Thyroid gland (tissue), 4 donors: Measurements from ENCODE around the gene SPEG. TPM values are rescaled to one million over a fixed set of nuclear protein-coding genes. Genes with fewer than 3 reads are reported as not detected.

Experiments used
- DNase-seq, 2 donors: peaks; one replicate each; pipeline ENCODE4 v3.0.0-alpha.2; 2019
- H3K27ac ChIP-seq, 3 donors: fragments of 200-600 bp; sonication (generic); 1 replicate in 2 of 3; 2 replicates in 1 of 3; pipeline ENCODE4 v1.5.1; 2016 to 2019; ENCODE audit warnings: mild to moderate bottlenecking in 1 of 3, moderate library complexity in 1 of 3
- H3K27me3 ChIP-seq: fragments of 200-600 bp; sonication (generic); one replicate; pipeline ENCODE4 v1.5.1; 2019
- H3K36me3 ChIP-seq, 2 donors: fragments of 200-600 bp; sonication (generic); one replicate each; pipeline ENCODE4 v1.5.1; 2016 to 2019
- H3K4me1 ChIP-seq, 2 donors: fragments of 200-600 bp; sonication (generic); one replicate each; pipeline ENCODE4 v1.5.1; 2017 to 2019
- H3K4me3 ChIP-seq, 3 donors: fragments of 200-600 bp; sonication (generic); replicated peaks in 1 of 3; 1 replicate in 2 of 3; 2 replicates in 1 of 3; pipeline ENCODE4 v1.5.1; 2016; ENCODE audit warnings: mild to moderate bottlenecking in 1 of 3
- H3K9me3 ChIP-seq: fragments of 200-600 bp; sonication (generic); one replicate; pipeline ENCODE4 v1.5.1; 2017
- CTCF ChIP-seq, 6 experiments: fragments of 200-600 bp in 3 of 6; fragments of 450-650 bp in 3 of 6; sonication (generic) in 3 of 6; IDR thresholded peaks; one replicate each; pipeline ENCODE4 v1.5.1; 2016 to 2019; ENCODE audit warnings: antibody characterized with exemption in 6 of 6, mild to moderate bottlenecking in 2 of 6, inconsistent platforms in 1 of 6, moderate library complexity in 1 of 6
- POLR2A ChIP-seq, 2 donors: fragments of 450-650 bp; IDR thresholded peaks; one replicate each; pipeline ENCODE4 v1.6.1; 2017; ENCODE audit warnings: antibody characterized with exemption in 2 of 2, mild to moderate bottlenecking in 2 of 2, moderate library complexity in 1 of 2
- WGBS, 2 donors: methylation state at CpG; one replicate each; pipeline ENCODE4 v1.1.5; 2017; 5-methylcytosine and 5-hydroxymethylcytosine counted together
- intact Hi-C: fragments of 100-400 bp; cut with DNase I; formaldehyde crosslinking; loops from one replicate; pipeline ENCODE4 v1.15.1; 2023
- total RNA-seq, 4 donors: library from RNA; depleted of rRNA; stranded (reverse); fragments of >200 nt; gene quantifications; one replicate each; pipeline ENCODE4 v1.2.3, GENCODE V29; 2016

SPEG gene
- total RNA-seq, 4 donors from 2014 or later, result 1.9 to 3.5 (median 3.3) TPM

- Histone ChIP-seq H3K27ac (no peak overlapping the region), H3K9me3 (no peaks in the 10 kb centered on the region), H3K4me1 (peaks cover 11 to 15% of the 10 kb centered on the region in 2 donors), H3K27me3 (no peaks in the 10 kb centered on the region), H3K4me3 (no peak overlapping the region), H3K36me3 (peaks cover 24 to 32% of the 10 kb centered on the region in 2 donors)
- 59 to 83% methylated on average over 7 to 8 of the region's 8 CpGs for WGBS, 2 donors
- TF ChIP-seq POLR2A (IDR thresholded peaks at IDR 0.05) (no peak), CTCF (IDR thresholded peaks at IDR 0.05) (no peak)
- intact Hi-C loops, result no loop called here
- no peak for DNase-seq
These were observed 73.2 kb downstream of the SPEG start for GRCh38 chr2:219507581-219508443.

- TF ChIP-seq POLR2A (IDR thresholded peaks at IDR 0.05), result no peak
- Histone ChIP-seq H3K9me3 (no peaks in the 10 kb centered on the region), H3K27me3 (no peaks in the 10 kb centered on the region), H3K4me1 (peaks cover 11 to 15% of the 10 kb centered on the region in 2 donors), H3K4me3 (no peak overlapping the region), H3K36me3 (peaks cover 24 to 32% of the 10 kb centered on the region in 2 donors), H3K27ac (no peak overlapping the region)
- intact Hi-C loops, result no loop called here
- DNase-seq, result no peak
- WGBS, 2 donors, result 58 to 86% methylated on average over 2 to 3 of the region's 4 CpGs
These were observed 73.7 kb downstream of the SPEG start for GRCh38 chr2:219508444-219508734.

- peaks cover 3% of the 10 kb centered on the region for H3K27me3 ChIP-seq
- WGBS, 2 donors, result 14 to 39% methylated on average over 3 to 9 of the region's 14 CpGs
- TF ChIP-seq POLR2A (IDR thresholded peaks at IDR 0.05), result no peak
- TF ChIP-seq CTCF (IDR thresholded peaks at IDR 0.05), result no peak
- H3K27ac ChIP-seq, result no peak overlapping the region
- H3K36me3 ChIP-seq, result peaks cover 20 to 27% of the 10 kb centered on the region in 2 donors
- intact Hi-C loops, result no loop called here
- no peak overlapping the region for H3K4me3 ChIP-seq
- no peaks in the 10 kb centered on the region for H3K9me3 ChIP-seq
- H3K4me1 ChIP-seq, result peaks cover 11 to 19% of the 10 kb centered on the region in 2 donors
- no peak for DNase-seq
These were observed 74.5 kb downstream of the SPEG start for GRCh38 chr2:219508971-219509779.

GRCh38 chr2:219509780-219510511 lies 75.3 kb downstream of the SPEG start:
- intact Hi-C loops, result no loop called here
- 2 to 3% methylated on average over 22 to 26 of the region's 26 CpGs for WGBS, 2 donors
- Histone ChIP-seq H3K36me3 (peaks cover 12 to 19% of the 10 kb centered on the region in 2 donors), H3K4me3 (peak overlapping the region in 1 of 3 donors; percentile 15), H3K27ac (no peak overlapping the region), H3K4me1 (peaks cover 11 to 21% of the 10 kb centered on the region in 2 donors), H3K27me3 (peaks cover 3% of the 10 kb centered on the region), H3K9me3 (no peaks in the 10 kb centered on the region)
- TF ChIP-seq CTCF (IDR thresholded peaks at IDR 0.05), result peak; percentile 12 to 70 (median 40)
- TF ChIP-seq POLR2A (IDR thresholded peaks at IDR 0.05), result no peak
- DNase-seq, result peak; percentile 50 to 55

GRCh38 chr2:219510512-219511135 lies 76.0 kb downstream of the SPEG start:
- no peak overlapping the region for H3K4me3 ChIP-seq
- intact Hi-C loops, result no loop called here
- H3K27ac ChIP-seq, result no peak overlapping the region
- TF ChIP-seq POLR2A (IDR thresholded peaks at IDR 0.05) (no peak), CTCF (IDR thresholded peaks at IDR 0.05) (no peak)
- peaks cover 11 to 21% of the 10 kb centered on the region in 2 donors for H3K4me1 ChIP-seq
- no peaks in the 10 kb centered on the region for H3K9me3 ChIP-seq
- 15 to 35% methylated on average over 13 to 22 of the region's 22 CpGs for WGBS, 2 donors
- H3K36me3 ChIP-seq, result peaks cover 10 to 13% of the 10 kb centered on the region in 2 donors
- DNase-seq, result no peak
- peaks cover 3% of the 10 kb centered on the region for H3K27me3 ChIP-seq
